ENCODE results near the gene SLC35A2. TPM values are rescaled to one million over a fixed set of nuclear protein-coding genes. Genes with fewer than 3 reads are reported as not detected.
"Not testable (repeated sequence)": the region's sequence is repeated elsewhere in the genome, so short reads cannot be mapped to it uniquely, and the experiment has no call there.

The SLC35A2 gene
- total RNA-seq, 1 donor from 2014 or later, result 11.1 TPM

- no peak for DNase-seq
These were observed 10.4 kb downstream of the SLC35A2 start for GRCh38 chrX:48901069-48901468.

- no peak for DNase-seq
These were observed 12.4 kb downstream of the SLC35A2 start for GRCh38 chrX:48899078-48899410.

- peak; percentile 97 for DNase-seq
These were observed 13.7 kb downstream of the SLC35A2 start, which contains the start of the genes PQBP1 and TIMM17B for GRCh38 chrX:48897625-48898306. PQBP1 (plus strand) TSS chrX:48897930; CDS start chrX:48898510, 580 bp downstream. TIMM17B (minus strand) TSS chrX:48897768; CDS start chrX:48897749, 19 bp downstream.

GRCh38 chrX:48897157-48897624 is 14.3 kb downstream of the SLC35A2 start:
- DNase-seq, result peak; percentile 85

- peak; percentile 26 for DNase-seq
These were observed 14.8 kb downstream of the SLC35A2 start for GRCh38 chrX:48896611-48897011.

- DNase-seq, result no peak
These were observed 16.6 kb downstream of the SLC35A2 start for GRCh38 chrX:48894891-48895290.

GRCh38 chrX:48893556-48894348 is 17.7 kb downstream of the SLC35A2 start:
- DNase-seq, result no peak

GRCh38 chrX:48892896-48893295 is 18.6 kb downstream of the SLC35A2 start:
- DNase-seq, result no peak

- peak; percentile 88 for DNase-seq
These were observed 19.8 kb downstream of the SLC35A2 start for GRCh38 chrX:48891402-48892288.

- no peak for DNase-seq
These were observed 20.5 kb downstream of the SLC35A2 start for GRCh38 chrX:48890934-48891401.

- peak; percentile 17 for DNase-seq
These were observed 21.0 kb downstream of the SLC35A2 start for GRCh38 chrX:48890296-48890925.

GRCh38 chrX:48886586-48886985 is 24.9 kb downstream of the SLC35A2 start:
- DNase-seq, result not testable (repeated sequence)

- DNase-seq, result no peak
These were observed 27.7 kb downstream of the SLC35A2 start for GRCh38 chrX:48883729-48884128.

GRCh38 chrX:48876944-48877343 is 34.5 kb downstream of the SLC35A2 start:
- DNase-seq, result not testable (repeated sequence)

GRCh38 chrX:48872017-48872416 is 39.4 kb downstream of the SLC35A2 start:
- not testable (repeated sequence) for DNase-seq

- DNase-seq, result no peak
These were observed 47.2 kb downstream of the SLC35A2 start for GRCh38 chrX:48864210-48864609.

GRCh38 chrX:48854898-48855297 is 56.5 kb downstream of the SLC35A2 start:
- no peak for DNase-seq

- not testable (repeated sequence) for DNase-seq
These were observed 57.2 kb downstream of the SLC35A2 start for GRCh38 chrX:48854121-48854804.

GRCh38 chrX:48853494-48853893 is 58.0 kb downstream of the SLC35A2 start:
- DNase-seq, result not testable (repeated sequence)
